Glomerular endothelial cell (primary cell): ENCODE results near the gene PTMA. TPM values are rescaled to one million over a fixed set of nuclear protein-coding genes. Genes with fewer than 3 reads are reported as not detected.
A peak's percentile ranks its signal among the peaks of the same experiment; 100 is the strongest.
"Not testable (repeated sequence)": the region's sequence is repeated elsewhere in the genome, so short reads cannot be mapped to it uniquely, and the experiment has no call there.

Experiments used
- DNase-seq: peaks from one replicate; pipeline ENCODE4 v3.0.0-alpha.2; 2011; ENCODE audit warnings: low read depth, low spot score; ENCODE audit errors: extremely low read depth
- total RNA-seq: library from RNA; depleted of rRNA; stranded (reverse); fragments of >200 nt; gene quantifications from 2 replicates; pipeline ENCODE4 v1.2.3, GENCODE V29; 2015

The PTMA gene, protein sequence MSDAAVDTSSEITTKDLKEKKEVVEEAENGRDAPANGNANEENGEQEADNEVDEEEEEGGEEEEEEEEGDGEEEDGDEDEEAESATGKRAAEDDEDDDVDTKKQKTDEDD
- 815 and 859 TPM in 2 replicates for total RNA-seq

DNA sequence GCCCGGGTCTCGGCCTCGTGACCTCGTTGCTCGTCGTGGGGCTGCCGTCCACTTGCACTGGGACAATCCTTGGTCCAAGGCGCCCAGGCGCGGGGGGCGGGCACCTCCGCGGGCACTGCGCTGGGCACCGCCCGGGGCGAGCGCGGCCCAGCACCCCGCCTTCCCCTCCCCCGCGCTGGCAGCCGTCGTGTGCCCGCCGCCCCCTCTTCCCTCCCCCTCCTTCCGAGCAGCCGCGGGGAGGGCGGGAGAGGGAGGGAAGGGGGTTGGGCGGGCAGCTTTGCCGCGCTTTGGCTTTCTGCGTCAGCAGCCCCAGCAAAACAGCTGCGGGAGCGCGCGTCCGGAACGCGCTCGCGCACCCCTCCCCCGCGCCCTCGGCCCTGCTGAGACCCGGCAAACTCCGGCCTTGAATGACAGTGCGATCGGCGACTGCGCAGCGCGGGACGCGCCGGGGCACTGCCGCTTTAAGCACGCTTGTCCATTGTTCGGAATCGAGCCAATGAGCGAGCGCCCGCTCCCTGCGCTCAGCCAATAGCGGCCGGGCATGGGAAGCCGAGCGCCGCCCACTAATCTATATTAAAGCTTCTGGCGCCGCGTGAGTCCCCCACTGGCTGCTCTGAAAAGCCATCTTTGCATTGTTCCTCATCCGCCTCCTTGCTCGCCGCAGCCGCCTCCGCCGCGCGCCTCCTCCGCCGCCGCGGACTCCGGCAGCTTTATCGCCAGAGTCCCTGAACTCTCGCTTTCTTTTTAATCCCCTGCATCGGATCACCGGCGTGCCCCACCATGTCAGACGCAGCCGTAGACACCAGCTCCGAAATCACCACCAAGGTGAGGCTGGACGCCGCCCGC, at the start of gene PTMA:
PTMA (plus strand) TSS at position 599 of the 846 bp plus-strand sequence; CDS start at position 781, 182 bp downstream.
- DNase-seq: peak; percentile 87

DNA sequence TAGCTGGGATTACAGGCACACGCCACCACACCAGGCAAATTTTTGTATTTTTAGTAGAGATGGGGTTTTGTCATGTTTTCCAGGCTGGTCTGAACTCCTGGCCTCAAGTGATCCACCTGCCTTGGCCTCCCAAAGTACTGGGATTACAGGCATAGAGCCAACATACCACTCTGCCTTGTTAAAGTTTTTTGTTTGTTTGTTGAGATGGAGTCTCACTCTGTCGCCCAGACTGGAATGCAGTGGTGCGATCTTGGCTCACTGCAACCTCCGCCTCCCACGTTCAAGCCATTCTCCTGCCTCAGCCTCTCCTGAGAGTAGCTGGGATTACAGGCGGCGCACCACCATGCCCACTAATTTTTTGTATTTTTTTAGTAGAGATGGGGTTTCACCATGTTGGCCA, 48.3 kb upstream of the PTMA start:
- not testable (repeated sequence) for DNase-seq

DNA sequence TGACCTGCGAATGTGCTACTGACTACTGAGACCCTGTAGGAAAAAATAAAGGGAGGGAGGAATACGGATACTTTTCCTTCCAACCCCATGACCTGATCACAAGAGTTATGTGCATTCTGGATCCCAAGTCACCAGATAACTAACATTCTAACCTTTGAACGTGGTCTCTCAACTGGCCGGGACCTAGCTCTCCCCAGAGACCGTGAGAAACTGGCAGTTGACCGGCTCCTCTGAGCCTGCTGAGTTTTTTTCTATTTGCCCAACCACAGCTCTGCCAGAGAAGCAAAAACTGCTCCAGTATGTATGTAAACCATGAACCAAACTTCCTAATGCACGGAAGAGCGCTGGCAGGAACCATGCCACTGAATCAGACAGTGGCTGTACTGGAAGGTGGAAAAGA, 47.5 kb upstream of the PTMA start:
- no peak for DNase-seq

DNA sequence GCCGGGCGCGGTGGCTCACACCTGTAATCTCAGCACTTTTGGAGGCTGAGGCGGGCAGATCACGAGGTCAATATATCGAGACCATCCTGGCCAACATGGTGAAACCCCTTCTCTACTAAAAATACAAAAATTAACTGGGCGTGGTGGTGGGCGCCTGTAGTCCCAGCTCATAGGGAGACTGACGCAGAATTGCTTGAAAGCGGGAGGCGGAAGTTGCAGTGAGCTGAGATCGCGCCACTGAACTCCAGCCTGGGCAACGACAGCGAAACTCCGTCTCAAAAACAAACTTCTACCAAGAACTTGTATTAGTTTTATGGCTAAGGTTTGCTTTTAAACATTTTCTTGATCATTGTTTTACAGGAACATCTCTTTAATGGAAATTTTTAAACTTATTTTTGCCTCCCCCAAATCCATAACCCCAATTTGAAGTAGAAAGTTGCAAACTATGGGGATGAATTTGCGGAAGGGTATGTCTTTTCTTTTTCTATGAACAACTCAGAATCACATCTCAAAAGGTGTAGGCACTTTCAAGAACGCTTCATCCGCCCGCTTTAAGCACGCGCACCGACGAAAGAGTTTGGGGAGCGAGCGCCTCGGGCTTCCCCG, 46.8 kb upstream of the PTMA start:
- no peak for DNase-seq

DNA sequence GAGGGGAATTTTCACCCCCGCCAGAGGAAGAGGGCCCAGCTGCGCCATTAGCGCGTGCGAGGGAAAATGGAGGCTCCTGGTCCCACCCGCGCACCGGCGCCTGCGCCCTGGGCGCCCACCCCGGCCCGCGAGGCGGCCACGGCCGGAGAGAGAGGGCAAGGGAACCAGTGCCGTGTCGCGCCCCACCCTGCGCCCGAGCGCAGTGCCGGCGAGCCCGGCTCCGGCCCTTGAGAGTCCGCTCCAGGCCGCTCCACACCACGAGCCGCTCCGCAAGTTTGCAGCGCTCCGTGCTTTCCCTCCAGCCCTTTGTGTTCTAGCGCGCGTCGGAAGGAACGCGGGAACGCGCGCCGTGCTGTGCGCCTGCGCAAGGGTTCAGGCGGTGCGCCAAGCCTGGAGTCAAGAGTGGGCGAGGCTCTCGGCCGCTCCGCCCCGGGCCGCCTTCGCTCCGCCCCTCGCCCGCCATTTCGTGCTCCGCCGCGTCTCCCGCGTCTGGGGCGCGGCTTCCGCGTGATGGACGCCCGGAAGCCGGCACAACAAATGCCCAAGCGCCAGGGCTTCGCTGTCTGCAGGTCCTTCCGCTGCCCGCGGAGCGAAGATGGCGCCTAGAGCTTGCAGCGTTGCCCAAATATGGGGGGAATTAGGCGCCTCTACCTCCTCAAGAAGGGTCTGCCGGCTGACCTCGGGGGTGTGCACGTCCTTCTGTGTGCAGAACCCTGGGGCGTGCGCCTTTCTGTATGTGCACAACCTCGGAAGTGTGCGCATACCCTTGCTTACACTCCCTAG, 46.1 kb upstream of the PTMA start:
- peak; percentile 81 for DNase-seq

DNA sequence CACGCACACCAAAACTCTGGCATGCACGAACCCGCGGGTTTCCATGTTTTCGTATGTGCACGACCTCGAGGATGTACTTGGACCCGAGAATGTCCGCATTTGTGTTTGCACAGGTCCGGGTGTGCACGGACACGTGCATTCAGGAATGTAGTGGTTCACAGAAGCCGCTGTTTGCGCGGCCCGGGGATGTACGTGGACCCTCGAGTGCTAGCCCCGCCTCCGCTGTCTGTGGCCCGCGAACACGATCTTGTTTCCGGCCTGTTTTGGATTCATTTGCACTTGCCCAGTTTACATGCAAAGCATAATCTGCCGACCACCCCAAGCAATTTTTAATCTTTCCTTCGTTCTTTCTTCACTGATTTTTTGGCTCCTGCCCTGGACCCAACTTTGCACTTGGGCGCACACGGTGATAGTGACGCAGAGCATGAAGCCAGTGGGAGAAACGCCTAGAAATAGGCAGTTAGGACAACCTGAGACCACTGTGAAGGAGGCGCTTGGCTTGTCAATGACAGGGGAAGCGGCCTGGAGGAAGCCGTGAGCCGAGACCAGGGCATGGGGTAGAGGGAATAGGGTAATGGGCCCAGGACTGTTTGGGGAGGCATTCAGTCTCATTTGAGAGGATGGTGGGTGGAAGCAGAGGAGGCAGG, 45.4 kb upstream of the PTMA start:
- no peak for DNase-seq

DNA sequence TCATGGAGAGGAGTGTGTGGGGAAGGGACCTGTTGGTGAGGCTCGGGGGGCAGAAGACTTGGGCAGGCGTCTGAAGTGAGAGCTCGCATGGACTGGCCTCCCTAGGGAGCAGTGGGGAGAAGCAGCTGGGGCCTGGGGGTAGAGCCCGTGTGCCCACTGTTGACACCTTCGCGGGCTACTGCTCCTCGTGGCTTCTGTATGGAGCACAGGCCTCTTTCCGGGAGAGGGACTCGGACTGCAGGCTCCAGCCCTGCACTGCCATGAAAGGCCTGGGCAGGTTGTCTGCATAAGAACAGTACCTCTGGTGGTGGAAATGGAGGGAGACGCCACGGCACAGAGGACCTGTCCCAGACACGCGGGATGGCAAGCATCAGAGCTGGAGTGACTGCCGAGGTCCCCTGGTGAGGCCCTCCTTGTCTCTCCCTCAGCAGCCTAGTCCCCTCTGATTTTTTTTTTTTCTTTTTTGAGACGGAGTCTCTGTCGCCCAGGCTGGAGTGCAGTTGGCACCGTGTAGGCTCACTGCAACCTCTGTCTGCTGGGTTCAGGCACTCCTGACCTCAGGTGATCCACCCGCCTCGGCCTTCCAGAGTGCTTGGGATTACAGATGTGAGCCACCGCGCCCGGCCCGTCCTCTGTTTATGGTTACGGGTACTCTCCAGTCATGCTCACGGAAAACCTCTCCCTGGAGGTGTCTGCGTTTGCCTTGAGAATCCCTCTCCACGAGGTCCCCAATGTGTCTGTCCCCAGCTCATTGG, 44.7 kb upstream of the PTMA start:
- no peak for DNase-seq

DNA sequence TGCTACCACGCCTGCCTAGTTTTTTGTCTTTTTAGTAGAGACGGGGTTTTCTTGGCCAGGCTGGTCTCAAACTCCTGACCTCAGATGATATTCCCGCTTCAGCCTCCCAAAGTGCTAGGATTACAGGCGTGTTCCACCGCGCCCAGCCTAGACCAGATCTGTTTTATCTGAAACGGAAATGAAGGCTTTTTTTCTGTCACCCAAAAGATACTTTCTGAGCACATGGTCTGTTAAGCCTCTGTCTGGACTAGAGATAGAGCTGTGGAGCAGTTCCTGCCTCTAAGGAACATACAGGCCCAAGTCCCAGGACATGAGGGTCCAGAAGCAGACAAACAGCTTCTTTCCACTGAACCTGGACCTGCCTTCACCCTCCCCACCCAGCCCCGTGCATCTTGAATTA, 43.6 kb upstream of the PTMA start:
- DNase-seq: no peak

DNA sequence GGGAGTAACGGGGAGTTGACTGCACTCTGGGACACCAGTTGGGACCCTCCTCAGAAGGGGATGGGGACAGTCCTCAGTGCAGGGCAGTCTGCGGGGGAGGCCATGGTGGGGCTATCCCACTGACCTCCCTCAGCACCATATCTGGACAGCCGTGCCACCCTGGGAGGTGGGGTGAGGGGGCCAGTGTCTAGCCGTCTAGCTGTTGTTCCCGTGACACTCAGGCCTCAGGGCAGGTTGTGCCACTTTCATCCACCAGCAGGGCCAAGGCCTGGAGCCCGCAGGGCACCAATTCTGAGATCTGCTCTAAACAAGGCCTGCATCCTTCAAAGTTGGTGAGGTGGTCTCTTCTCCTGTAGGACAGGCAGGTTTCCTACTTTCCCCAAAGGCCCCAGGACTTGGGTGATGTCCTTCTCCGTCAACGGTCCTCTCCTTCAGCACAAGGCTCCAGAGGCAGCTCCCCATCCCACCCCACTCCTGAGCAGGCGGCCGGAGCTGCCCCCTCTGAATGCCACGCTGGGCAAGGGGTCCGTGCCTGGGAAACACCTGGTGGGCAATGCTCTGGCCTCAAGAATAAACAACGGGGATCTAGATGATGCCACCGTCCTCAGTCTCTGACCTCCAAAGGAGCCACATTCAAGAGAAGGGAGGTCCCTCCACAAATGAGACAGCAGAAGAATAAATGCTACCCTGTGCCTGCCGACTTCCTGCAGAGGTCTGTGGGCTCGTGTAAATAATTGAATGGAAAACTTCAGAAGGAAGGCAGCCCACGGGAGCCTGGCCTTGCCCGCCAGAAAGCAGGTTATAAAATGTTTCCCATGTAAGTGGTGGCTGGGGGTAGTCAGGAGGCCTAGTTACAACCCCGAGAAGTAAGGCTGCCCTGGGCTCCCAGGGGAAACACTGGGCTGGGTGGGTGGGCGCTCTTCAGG, 42.8 kb upstream of the PTMA start:
- DNase-seq: no peak

DNA sequence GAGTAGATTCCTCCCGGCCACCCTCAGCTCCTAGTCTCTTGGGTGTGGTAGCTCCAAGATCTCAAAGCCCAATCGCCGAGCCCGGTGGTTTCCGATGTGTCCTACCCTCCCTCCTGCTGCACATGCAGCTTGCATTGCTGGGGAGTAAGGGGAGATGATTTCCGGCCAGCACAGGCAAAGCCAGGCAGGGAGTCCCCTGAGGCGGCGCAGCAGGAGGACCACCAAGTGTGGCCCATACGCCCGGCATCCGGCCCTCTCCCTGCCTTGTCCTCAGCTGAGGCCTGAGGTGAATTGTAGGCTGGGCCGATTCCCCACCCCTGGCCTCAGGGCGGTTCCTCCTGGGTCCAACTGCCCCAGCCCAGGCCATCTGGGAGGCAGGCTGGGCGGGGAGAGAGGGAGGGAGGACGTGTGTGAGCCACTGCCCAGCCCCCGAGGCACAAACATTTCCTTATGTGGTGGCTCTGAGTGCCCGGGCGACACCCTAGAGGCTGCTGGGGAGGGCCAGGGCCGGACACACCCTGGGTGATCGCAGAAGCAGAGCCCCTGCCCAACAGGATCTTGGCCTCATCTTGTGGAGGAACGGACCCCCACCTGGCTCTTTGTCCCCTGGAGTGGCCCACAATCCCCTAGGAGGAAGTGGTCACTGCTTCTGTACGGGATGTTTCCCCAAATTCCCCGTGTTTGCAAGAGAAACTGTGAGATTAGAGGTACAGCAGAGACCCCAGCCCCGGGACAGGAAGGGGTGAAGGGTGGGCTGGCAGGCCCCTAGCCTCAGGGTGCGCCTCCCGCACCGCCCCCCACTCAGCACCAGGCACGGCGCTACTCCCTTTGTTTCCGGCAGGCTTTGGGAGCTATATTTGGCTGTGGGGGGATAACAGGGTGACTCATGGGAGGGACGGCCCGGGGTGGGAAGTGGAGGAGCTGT, 41.9 kb upstream of the PTMA start:
- DNase-seq: no peak

DNA sequence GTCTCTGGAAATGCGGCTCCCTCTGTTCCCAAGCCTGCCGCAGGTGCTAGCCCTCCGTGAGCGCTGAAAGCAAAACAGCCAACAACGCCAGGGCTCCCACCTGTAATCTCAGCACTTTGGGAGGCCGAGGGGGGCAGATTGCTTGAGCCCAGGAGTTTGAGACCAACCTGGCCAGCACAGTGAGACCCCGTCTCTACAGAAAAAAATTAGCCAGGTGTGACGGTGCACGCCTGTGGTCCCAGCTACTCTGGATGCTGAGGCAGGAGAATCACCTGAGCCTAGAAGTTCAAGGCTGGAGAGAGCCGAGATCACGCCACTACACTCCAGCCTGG, 41.3 kb upstream of the PTMA start:
- DNase-seq: no peak

DNA sequence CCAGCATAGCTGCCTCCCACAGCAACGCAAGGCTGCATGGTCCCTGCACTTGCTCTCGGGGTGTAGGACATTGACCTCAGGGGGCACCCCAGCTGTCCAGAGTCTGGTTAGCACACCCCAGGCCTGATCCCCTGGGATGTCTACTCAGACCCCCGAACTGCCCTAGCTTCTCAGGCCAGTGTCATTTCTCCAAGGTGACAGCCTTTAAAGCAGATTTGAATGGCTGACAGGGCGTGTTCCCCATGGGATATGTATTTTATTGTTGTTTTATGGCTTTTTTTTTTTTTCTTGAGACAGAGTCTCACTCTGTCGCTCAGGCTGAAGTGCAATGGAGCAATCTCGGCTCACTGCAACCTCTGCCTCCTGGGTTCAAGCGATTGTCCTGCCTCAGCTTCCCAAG, 40.8 kb upstream of the PTMA start:
- DNase-seq: no peak

DNA sequence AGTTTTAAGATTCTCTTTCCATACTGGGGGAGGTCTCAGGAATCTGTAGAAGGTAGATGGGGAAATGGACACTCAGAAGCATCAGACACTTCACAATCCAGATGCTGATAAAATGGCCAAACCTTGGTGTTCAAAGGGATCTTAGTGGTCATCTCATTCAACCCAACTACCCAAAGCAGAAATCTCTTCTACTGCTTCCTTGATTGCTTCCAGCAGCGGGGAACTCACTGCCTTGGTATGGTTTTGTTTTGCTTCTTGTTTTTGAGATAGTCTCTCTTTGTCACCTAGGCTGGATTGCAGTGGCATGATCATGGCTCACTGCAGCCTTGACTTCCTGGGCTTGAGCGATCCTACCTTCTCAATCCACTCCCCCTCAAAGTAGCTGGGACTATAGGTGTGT, 39.3 kb upstream of the PTMA start:
- DNase-seq: no peak

DNA sequence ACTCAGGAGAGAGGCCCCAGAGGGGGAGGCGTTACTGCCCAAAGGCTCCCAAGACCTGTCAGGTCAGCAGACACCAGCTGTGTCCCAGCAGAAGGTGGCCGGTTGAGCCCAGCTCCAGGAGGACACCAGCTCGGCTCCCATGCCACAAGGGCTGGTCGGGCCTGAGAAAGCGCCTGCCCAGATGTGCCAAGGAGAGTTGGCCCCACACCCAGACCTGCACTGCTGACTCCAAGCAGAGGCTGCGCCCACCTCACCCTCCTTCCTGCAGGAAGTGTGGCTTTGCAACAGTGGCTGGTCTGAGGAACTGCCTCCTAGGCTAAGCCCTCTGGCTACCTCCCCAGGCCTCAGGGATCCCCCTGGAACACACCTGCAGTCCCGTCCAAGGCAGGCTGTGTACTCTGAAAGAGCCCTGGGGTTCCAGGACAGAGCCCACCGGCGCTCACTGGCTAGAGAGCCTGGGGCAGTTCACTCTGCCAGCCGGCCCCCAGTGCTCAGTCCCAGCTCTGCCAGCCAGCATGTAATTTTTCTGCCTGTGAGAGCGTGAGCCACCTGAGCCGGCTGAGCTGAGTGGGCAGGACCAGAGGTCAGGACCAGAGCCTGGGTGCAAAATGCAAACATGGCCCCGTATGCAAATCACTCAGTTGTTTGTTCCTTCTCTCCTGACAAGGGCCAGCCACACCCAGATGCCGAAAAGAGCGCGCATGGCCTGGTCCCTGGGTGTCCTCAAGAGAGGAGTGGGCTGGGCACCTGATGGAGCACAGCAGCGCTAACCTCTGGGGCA, 36.9 kb upstream of the PTMA start:
- DNase-seq: no peak

DNA sequence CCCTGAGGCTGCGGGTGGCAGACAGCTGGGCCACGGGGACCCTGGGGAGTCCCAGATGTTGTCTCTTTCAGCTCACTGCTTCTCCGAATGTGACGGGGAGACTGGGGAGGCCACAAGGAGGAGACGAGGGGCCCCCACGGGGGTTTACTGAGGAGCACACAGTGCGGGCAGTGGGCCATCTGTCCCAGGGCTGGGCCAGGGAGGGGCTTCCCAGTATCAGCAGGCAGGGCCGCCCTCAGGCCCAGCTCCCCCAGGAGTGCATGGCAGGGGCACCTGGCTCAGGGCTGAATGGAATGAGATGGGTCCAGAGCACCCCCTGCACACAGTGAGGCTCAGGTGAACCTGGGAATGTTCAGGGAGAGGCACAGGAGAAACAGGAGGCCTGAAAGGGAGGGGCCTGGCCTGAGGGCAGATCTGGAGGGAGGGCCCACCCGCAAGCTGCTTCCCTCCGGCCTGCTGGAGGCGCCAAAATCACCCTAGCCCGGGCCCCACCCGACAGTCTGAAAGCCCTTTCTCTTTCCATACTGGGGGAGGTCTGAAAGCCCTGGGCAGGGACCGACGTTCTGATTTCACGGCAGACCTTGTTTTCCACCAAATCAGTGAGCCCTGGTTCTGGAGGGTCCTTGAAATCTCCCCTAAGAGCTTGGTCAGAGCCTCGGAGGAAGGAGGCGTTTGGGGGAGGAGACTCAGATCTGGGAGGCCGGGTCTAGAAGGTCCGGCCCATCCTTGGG, 35.5 kb upstream of the PTMA start:
- DNase-seq: no peak

DNA sequence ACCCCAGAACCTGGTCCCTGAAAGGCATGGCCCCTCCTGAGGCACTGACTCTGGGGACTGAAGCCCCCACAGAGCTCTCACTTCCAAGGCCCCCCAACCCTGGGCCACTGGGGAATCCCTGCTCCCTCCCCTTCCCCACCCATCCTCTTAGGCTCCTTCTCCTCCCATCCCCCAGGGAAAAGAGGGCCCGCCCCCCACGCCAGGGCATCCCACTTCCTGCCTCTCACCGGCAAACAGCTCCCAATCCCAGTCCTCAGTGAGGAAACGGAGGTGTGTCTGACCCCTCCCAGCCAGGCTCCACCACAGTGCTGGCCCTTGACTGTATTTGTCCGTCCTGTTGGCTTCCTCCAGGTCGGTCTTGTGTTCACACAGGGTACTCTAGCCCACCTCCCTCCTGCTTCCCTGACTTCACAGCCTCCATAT, 35.0 kb upstream of the PTMA start:
- no peak for DNase-seq
